H1 (cell line): ENCODE measurements around the gene TUBA4B.

Experiments used
- ATF3 ChIP-seq: IDR thresholded peaks from 2 replicates; pipeline ENCODE4 v1.6.1; 2011; ENCODE audit warnings: low read depth, mild to moderate bottlenecking, low read length; ENCODE audit not compliant: insufficient read depth
- BRCA1 ChIP-seq: IDR thresholded peaks from 2 replicates; pipeline ENCODE4 v1.6.1; 2012; ENCODE audit warnings: low read depth, low read length, improper control_type of control experiment
- CHD7 ChIP-seq: fragments of 300-600 bp; sonication (generic); IDR thresholded peaks from 2 replicates; pipeline ENCODE4 v1.7.1; 2012; ENCODE audit warnings: low read length, moderate library complexity, mild to moderate bottlenecking, inconsistent platforms; ENCODE audit not compliant: insufficient replicate concordance
- CTCF ChIP-seq, 3 experiments: IDR thresholded peaks; 1 replicate in 2 of 3; 2 replicates in 1 of 3; pipeline versions ENCODE4 v1.5.1 to v1.6.1; 2011; ENCODE audit warnings: low read length in 3 of 3, mild to moderate bottlenecking in 3 of 3, inconsistent platforms in 2 of 3, low read depth in 1 of 3, moderate library complexity in 1 of 3; ENCODE audit not compliant: insufficient read depth in 1 of 3; ENCODE audit errors: control extremely low read depth in 1 of 3
- RFX5 ChIP-seq: IDR thresholded peaks from 2 replicates; pipeline ENCODE4 v1.6.1; 2011; ENCODE audit warnings: low read depth, low read length, improper control_type of control experiment, borderline replicate concordance

- no peak for TF ChIP-seq BRCA1
- no peak for TF ChIP-seq ATF3
- no peak for TF ChIP-seq RFX5
- TF ChIP-seq CHD7: no peak
- TF ChIP-seq CTCF (IDR thresholded peaks at IDR 0.05; ENCODE audit: control extremely low read depth in 1 of 3, insufficient read depth in 1 of 3, low read depth in 1 of 3, low read length in 3 of 3): no peak
These were observed 33.5 kb downstream of the TUBA4B start for GRCh38 chr2:219286436-219287115.
